ENCODE results near the gene NHSL1.

The NHSL1 gene

GRCh38 chr6:138509371-138509770, 10.1 kb upstream of the NHSL1 start:
- DNase-seq (ENCODE audit: low spot score), result peak; percentile 26
- TF ChIP-seq CTCF (IDR thresholded peaks at IDR 0.05; ENCODE audit: extremely low read depth, insufficient read depth, missing control alignments), result peak; percentile 53
- in situ Hi-C loops (cut with MboI; ENCODE audit: low pct_unique_long_range_greater_than_20kb, low sequenced_read_pairs, unreplicated experiment), result no loop called here

GRCh38 chr6:138508676-138508988, 9.3 kb upstream of the NHSL1 start:
- in situ Hi-C loops (cut with MboI; ENCODE audit: low pct_unique_long_range_greater_than_20kb, low sequenced_read_pairs, unreplicated experiment), result no loop called here
- no peak for TF ChIP-seq CTCF (IDR thresholded peaks at IDR 0.05; ENCODE audit: extremely low read depth, insufficient read depth, missing control alignments)
- DNase-seq (ENCODE audit: low spot score), result no peak

GRCh38 chr6:138507977-138508675, 8.8 kb upstream of the NHSL1 start:
- TF ChIP-seq CTCF (IDR thresholded peaks at IDR 0.05; ENCODE audit: extremely low read depth, insufficient read depth, missing control alignments), result no peak
- DNase-seq (ENCODE audit: low spot score), result no peak
- in situ Hi-C loops (cut with MboI; ENCODE audit: low pct_unique_long_range_greater_than_20kb, low sequenced_read_pairs, unreplicated experiment), result no loop called here

- DNase-seq (ENCODE audit: low spot score), result no peak
- in situ Hi-C loops (cut with MboI; ENCODE audit: low pct_unique_long_range_greater_than_20kb, low sequenced_read_pairs, unreplicated experiment), result no loop called here
- TF ChIP-seq CTCF (IDR thresholded peaks at IDR 0.05; ENCODE audit: extremely low read depth, insufficient read depth, missing control alignments), result no peak
These were observed 5.7 kb upstream of the NHSL1 start for GRCh38 chr6:138504764-138505689.

- in situ Hi-C loops (cut with MboI; ENCODE audit: low pct_unique_long_range_greater_than_20kb, low sequenced_read_pairs, unreplicated experiment), result no loop called here
These were observed 4.8 kb upstream of the NHSL1 start for GRCh38 chr6:138503881-138504680.

More at GRCh38 chr6:138503881-138504680, 4.8 kb upstream of the NHSL1 start:
- no peak for DNase-seq (ENCODE audit: low spot score)
- TF ChIP-seq CTCF (IDR thresholded peaks at IDR 0.05; ENCODE audit: extremely low read depth, insufficient read depth, missing control alignments), result no peak

Measured in GM13977 (cell line).